ENCODE results near the gene TNC.

DNA sequence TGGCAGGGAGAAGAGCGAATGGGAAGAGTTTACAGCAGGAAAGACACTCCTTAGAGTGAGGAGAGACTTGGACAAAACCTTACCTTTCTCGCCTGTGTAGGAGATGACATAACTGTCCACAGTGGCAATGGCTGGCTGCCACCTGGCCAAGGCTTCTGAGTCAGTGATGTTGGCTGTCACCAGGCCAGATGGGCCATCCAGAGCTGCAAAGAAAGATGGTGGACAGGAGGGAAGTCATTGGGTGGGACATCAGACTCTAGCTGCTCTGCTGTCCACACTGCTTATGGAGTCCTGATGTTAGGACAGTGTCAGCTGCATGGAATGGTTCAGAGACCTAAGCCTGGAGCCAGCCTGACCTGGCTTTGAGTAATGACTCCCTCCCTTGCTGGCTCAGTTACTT lies 79.8 kb downstream of the TNC start:
- TF ChIP-seq CTCF (IDR thresholded peaks at IDR 0.05): no peak
- TF ChIP-seq POLR2A (IDR thresholded peaks at IDR 0.05): no peak
